Activated CD8-positive, alpha-beta memory T cell treated with anti-CD3 and anti-CD28 coated beads, Interleukin-2, amount 50 U/mL, for 4 hours (primary cell): ENCODE data around the gene SLC7A8.

Experiments
- DNase-seq: peaks from one replicate; pipeline ENCODE4 v3.0.0-alpha.2; 2020

Gene SLC7A8

DNA sequence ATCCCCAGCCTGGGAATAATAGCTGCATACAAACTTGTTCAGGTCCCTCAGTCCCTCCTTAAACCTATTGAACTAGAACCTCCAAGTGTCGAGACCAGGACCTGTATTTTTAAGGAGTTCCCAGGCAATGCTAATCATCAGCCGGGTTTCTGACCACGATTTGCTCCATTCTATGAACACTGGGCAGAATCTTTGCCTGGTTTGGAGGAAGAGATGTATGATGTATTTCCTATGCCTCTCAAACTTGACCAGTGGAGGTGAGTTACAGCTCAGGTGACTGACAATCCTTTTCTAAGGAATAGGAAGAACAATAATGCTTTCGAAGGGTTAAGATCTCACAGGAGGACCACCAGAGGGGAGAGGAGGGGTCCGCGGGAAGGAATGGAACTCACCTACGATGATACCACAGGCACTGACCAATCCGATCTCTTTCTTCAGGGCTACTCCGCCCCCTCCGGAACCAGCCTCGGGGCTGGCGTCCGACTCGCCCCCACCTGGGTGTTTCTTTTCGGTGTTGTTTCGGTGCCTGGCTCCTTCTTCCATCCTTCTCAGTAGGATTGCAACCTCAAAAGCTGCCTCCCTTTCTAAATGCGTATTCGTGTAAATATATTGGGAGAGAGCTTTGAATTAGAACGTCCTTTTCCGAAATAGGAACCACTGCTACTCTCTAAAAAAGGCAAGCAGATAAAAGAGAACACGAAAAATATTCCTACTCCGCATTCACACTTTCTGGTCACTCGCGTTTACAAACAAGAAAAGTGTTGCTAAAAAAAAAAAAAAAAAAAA, 895 bp downstream of the SLC7A8 start:
- peak; percentile 44 for DNase-seq

DNA sequence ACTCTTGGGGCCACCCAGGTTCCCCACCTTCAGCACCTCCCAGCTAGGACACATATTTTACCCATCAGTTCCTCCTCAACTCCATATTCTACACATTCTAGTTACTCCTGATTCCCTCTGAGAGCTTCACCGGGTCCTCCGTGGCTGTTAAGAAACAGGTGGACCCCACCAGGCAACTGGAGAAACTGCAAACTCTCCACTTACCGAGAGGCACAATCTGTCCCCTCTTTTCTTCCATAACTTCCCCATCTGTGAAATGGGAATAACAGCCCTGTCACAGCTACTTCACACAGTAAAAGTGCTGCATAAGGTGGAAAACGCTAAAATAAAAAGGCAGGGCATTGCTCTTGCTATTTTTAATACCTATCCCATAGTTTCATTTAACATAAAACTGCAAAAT, 1.5 kb downstream of the SLC7A8 start:
- no peak for DNase-seq

DNA sequence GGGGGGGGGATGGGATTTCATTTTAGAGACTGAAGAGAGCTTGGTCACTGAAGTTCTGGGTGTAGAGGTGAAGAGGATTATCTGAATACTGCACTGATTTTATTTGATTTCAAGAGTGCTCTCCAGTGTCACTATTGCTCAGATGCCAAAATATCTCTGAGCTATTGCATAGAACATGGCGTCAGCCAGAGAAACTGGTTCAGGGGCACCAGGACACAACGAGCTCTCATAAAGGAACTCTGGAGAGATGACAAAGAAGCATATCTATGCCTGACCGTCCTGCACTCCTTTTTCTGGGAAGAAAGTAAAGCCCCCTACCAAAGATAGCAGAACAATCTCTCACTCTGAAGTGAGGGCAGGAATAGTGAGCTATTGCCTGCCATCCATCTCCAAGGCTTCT, 2.0 kb downstream of the SLC7A8 start:
- no peak for DNase-seq

DNA sequence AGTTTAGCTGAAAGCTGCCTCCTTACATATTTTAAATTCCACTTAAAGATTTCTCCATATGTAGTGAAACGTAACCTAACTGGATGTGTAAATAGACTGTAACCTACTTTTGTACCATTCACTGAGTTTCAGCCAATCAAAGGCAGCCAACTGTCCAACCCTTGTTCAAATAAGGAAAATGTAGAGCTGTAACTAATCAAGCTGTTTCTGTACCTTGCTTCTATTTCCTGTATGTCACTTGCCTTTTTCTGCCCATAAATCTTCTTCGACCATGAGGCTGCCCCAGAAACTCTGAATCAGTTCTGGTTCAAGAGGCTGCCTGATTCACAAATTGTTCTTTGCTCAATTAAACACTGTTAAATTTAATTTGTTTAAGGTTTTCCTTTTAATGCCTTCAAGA, 6.3 kb downstream of the SLC7A8 start:
- DNase-seq = no peak

DNA sequence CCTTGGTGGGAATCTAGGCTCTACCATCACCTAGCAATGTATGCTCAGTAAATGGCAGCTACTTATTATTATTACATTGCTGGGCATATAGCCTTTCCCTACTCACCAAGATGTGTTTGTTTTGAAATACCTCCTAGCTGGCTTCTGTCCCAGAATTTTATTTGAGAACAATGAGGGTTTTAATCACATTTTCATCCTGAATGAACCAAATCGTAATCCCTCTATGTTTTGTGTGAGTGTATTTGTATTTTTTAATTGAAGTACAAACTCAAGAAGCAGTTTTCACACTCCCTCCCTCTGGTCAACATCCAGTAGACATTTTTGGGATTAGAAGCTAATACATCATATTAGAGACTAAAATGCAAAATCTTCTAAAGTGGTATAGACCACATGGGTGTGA, 7.6 kb downstream of the SLC7A8 start:
- DNase-seq = no peak

DNA sequence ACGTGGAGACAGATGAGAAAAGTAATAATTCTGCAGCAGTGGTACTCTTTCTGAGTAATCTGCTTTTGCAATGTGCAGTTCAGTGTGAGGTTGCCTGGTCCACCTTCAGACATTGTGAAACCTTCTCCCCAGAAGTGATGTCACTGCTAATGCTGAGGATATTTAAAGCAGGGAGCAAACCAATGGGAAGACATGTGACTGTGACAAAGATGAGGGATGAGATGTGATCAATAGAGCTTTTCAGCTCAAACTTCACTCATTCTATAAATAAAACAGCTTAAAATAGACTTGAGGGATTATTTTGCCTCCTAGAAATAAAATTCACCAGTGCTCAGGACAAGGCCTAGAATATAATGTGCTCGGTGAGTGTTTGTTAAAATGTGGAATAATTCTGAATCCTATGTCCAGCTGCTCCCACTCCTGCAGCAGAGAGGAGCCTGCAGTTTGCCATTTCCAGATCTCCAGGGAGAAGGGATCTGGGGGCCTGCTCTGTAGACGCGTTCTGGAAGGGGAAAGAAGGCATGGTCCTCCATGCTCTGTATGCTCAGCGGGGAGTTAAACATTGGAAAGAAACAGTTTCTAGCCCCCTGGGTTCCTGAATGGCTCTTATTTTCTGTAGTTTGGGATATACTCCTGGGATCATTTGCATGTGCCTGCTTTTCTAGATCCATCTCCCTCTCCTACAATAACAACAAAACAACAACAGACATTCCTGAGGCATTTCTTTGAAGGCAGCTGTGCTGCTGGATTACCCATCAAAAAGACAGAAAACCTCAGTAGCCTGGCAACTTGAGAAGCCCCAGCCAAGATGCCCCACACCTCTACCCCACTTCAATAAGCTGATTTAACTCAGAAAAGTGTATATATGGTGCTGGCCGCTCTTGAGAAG, 8.9 kb downstream of the SLC7A8 start:
- DNase-seq = no peak

DNA sequence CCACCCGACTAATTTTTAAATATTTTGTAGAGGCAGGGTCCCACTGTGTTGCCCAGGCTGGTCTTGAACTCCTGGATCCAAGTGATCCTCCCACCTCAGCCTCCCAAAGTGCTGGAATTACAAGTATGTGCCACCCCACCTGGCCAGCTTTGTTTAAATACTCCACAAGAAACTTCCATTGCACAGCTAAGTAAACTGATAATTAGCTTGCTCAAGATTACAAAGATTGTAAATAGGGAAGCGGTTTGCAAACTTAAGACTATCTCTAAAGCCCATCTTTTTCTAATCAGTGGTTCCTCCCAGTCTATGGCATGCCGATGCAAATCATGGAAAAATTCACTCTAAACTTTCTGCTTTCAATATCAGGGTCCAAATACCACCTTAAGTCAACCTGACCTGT, 9.7 kb downstream of the SLC7A8 start:
- DNase-seq = no peak

DNA sequence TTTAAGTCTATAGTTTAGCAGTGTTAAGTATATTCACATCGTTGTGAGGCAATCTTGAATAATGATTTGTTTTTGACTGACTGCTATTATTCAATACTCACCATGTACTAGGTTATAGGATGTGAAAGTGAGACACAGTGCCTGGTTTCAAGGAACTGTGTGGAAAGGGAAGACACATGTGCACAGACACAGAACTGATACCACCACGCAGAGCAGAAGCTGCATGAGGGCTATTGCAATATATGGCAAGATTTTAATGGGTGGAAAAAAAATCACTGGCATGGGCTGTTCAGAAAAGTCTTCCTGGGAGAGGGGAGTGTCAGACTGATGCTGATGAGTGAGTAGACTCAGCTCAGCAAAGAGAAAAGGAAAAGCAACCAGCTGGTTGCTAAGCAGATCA, 10.4 kb downstream of the SLC7A8 start:
- no peak for DNase-seq

DNA sequence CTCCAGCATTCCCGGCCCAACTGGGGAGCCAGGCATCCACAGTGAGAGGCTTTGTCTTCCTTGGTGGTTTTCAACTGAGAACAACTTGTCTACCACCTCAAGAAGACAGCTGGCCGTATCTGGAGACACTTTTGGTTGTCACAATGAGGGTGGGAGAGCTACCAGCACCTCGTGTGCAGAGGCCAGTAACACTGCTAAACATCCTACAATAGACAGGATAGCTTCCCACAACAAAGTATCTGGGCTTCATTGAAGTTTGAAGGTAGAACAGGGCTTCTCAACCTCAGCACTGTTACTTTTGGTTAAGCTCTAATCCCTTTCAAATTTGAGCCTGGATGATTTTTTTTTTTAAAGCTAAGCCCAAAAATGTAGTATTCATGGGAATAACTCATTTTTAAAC, 10.9 kb downstream of the SLC7A8 start:
- no peak for DNase-seq

DNA sequence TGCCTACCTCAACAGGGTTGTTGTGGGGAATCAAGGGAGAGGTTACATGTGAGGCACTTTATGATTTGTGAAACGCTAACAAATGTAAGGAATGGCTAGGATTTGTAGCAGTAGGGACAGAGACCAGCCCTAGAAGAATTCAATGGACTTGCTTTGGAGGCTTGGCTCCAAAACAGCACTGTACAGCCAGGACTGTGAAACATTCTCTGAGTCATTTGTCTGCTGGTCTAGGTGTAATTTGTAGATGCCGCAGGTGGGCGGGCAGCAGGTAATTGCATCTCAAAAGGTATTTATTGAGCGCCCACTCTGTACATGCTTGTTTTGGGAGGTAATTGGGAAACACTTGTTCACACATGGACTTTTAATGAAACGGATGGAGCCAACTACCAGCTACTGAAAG, 11.4 kb downstream of the SLC7A8 start:
- no peak for DNase-seq

DNA sequence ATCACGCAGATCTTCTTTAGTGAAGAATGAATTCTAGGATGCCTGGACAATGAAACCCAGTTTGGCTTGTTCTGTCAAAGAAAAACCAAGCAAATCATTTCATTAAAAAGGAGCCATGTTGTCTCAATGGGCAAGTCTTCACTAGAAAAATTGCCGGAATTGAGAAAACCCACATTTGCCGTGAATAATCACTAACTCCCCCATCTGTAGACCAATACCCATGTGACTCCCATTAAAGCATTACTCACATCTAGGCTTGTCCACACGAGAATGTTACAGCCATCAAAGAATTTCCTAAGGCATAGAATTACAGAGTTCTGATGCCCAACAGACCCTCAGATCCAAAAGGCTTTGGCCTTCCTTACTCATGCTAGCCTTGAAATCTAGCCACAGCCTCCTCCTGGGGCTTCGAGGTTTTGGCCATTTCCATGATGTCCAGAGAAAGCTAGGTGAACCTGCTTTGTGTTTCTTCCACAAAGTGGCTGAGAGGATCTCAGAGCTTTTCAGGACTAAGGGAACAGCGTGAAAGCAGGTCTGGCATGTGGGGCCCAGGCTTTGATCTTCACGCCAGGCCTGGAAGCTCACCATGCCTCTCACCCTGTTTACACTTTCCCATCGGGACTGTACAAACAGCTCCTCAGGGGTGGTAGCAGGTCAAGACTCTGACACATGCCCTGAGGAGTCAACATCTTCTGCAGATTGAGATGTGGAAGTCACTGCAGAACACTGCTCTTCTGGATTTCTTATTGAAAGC, 12.1 kb downstream of the SLC7A8 start:
- DNase-seq = no peak

DNA sequence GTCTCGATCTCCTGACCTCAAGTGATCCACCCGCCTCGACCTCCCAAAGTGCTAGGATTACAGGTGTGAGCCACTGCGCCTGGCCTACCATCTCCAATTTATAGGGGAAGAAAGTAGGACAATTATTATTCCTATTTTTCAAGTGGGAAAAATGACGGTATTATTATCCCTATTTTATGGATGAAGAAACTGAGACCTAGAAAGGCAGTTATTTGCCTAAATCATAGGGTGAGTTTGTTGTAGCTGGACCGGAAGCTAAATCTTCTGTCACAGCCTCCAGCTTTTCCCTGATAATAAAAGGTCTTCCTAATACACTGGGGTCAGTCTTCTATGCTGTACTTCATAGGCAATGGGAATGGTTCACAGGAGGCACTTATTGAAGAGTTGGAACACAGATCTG, 13.8 kb downstream of the SLC7A8 start:
- no peak for DNase-seq

DNA sequence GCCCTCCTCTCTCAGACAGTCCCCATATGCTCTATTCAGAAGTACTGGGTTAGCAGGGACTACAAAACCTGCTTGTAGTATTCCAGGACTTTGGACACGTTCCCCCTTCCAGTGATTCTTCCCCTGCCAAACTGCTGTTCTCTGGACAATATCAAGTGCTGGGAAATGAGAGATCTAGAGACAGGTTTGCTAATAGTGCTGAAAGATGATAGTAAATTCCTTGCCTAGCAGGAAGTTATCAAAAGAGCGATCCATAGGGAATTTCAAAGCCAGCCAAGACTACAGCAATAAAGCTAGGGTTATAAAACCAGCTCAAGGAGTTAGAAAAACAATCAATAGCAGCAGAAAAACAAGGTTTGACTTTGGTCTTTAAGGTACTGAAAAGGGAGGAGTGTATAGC, 15.2 kb downstream of the SLC7A8 start:
- no peak for DNase-seq

DNA sequence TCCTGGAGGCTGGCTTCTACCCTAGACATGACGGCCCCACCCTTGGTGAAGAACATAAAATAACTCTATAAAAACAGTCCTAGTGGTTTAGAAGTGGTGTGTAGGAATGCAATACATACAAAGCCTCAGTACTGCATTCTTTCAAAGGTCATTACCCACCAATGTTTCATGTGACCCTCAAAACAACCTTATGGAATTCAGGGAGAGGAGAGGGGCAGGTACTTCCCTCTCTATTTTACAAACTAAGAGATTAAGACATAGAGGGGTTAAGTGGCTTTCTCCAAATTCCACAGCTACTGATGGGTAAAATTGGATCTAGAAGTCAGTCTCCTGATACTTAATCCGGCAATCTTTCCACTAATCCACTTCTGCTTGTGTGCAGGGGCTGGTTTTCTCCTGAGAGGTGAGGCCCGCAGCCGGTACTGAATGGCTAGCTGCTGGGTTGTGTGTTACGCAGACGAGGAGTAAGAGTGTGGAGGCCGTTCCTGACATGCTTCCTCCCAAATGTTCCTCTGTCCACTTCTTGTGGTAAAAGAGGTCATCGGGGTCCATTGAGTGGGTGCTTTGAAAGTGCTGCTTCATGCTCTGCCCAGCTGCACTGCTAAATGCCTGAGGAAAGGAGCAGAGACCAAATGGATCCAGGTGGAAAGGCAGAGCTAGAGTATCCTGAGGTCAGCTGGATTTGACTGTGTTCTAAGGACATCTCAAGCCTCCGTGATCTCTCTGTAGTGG, 16.2 kb downstream of the SLC7A8 start:
- no peak for DNase-seq

DNA sequence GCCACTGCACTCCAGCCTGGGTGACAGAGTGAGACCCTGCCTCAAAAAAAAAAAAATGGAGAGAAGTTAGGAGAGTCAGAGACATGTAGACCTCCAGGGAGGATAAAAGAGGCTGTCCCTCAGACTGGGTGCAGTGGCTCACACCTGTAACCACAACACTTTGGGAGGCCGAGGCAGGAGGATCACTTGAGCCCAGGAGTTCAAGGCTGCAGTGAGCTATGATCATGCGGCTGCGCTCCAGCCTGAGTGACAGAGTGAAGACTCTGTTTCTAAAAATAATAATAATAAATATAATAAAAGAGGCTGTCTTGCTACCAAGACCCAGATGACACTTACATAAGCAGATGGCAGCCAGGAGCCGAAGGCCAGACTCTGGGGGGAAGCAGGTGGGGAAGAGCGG, 18.5 kb downstream of the SLC7A8 start:
- DNase-seq = no peak

DNA sequence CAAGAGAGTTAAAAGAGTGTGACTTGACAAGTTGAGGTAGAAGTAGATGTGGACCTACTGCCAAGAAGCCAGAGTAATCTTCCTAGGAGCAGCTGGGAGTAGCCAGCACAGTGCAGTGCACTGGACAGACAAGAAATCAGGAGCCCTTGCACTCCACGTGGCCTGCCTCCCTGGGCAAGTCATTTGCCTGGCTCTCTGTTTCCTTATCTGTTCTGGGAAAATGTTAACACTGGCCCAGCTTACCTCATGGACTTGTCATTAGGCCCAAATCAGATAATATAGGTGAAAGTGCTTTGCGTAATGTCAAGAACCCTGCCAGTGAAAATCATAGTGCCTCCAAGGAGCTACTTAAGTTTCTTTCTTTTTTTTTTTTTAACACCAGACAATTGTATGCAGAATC, 19.2 kb downstream of the SLC7A8 start:
- DNase-seq = no peak

DNA sequence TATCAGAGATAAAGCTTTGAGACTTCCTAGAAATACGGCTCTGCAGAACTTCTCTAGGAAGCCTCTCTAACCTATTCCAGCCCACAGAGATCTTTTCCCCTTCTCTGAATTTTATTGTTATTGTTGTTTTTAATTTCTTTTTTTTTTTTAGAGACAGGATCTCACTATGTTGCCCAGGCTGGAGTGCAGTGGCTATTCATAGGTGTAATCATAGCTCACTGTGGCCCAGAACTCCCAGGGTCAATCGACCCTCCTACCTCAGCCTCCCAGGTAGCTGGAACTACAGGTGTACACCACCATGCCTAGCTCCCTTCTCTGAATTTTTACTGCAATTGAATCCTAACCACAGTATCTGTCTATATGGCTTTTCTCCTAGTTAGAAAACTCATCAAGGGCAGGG, 19.6 kb downstream of the SLC7A8 start:
- no peak for DNase-seq

DNA sequence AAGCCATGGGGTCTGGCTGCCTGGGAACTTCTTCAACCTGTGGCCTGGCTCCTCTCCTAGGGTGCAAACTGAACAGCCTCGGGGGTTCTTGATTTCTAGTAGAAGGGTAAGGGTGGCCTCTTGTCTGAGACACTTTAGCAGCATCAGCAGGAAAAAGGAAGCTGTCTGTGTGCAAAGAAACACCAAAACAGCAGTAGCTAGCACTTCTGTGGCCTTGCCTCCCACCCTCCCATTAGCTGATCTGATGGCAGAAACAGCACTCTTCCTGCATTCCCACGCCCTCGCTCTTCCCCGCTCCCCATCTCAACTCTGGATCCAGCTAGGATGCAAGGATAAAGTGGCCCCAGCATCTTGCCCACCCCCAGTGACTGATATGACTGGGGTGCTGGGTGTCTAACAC, 20.7 kb downstream of the SLC7A8 start:
- DNase-seq = no peak

DNA sequence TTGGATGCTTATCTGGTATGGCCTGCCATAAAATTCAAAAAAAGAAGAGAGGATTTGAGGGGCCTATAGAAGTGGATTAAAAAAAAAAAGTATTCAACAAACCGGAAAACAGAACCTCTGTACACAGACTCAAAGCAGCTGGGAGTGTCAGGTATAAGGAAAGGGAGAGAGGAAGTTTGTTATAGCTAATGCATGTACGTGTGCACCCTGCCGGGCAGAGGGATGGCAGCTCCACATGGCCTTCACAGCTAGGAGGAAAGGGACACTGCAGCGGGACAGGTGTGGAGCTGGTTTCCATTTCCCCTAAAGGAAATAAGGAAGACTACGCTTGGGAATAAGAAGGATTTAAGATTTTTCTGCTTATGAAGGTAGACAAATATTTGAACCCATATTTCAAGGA, 21.5 kb downstream of the SLC7A8 start:
- DNase-seq = no peak

DNA sequence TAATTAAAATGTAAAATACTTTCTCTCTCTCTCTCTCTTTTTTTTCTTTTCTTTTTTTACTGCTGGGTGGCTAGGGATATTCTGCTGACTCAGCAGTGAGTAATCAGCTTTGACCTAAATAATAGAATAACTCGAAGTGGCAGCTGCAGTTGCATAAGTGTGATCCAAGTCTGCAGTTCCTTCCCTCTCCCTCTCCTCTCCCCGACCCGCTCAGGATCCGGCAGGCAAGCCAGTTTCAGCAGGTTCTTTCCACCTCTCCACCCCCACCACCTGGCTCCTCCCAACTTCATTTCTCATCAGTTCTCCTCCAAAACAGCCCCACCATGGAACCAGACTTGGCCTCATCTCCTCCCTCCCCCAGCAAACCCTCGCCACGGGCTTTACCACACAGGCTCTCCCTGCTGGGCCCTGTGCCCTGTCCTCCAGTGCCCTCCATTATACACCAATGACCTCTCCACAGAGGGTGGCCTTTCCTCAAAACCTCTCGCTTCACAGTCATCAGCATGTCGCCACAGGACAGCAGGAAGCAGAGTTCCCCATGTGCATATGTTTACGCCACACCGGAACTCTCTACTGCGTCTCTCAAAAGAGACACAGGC, 22.4 kb downstream of the SLC7A8 start:
- no peak for DNase-seq

DNA sequence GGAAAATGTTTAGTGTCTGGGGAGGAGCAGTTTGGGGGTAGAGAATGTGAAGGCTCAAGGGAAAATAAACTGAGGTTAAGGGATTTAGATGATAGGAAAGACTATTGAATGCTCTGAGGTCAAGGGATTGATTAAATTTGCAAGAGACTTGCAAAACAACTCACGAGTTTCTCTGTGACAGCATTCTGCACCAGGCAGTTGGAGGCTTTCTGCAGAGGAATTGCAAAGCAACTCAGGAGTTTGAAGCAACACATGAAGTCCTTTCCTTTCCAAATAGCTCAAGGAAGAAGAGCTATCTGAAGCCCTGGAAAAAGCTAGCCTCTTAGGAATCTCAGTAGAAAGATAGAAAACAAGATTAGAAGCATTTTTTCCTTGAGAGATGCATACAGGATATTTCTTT, 23.9 kb downstream of the SLC7A8 start:
- DNase-seq = no peak

DNA sequence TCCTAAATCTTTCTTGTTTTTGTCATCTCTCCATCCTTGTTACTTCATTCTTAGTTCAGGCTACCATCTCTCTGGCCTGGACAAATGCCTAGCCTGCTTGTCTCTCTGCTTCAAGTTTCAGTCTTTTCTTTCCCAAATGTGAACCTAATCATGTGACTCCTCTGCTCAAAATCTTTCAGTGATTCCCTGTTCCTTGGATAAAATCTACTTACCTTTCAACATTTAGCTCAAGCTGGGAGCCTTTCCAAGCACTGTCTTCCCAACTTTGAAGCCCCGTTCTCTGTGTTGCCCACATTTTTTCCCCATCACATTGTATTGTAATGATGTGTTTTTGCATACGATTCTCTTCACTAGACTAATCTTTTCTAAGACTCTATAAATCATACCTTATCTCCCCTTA, 24.7 kb downstream of the SLC7A8 start:
- DNase-seq = no peak
